GM12878 (cell line): Measurements from ENCODE around the gene SH3D19. TPM values are rescaled to one million over a fixed set of nuclear protein-coding genes. Genes with fewer than 3 reads are reported as not detected.

ENCODE experiments used
- ATAC-seq: fragments of 200-7000 bp; cut with Tn5 transposase; 3 replicates; pipeline ENCODE4 v1.9.1; 2020; ENCODE audit warnings: mild to moderate bottlenecking, moderate library complexity
- BruUV-seq: library from RNA; stranded (reverse); fragments of 400-500 nt; replicated peaks from 2 replicates; lab custom pipeline; 2021; lab: Mats Ljungman, UMichigan
- CTCF ChIA-PET: fragments of 300-600 bp; sonication (Branson Sonifier 250); formaldehyde crosslinking; extraction: SDS; loops from one replicate; lab custom pipeline; 2021; ENCODE audit warnings: inconsistent platforms; lab: Yijun Ruan, JAX
- POLR2A ChIA-PET: fragments of 350-600 bp; formaldehyde crosslinking; extraction: SDS; loops from one replicate; lab custom pipeline; 2021; ENCODE audit warnings: inconsistent platforms; lab: Charles Lee
- RAD21 ChIA-PET: fragments of 300-600 bp; sonication (Branson Sonifier 250); formaldehyde crosslinking; loops from one replicate; lab custom pipeline; 2023; ENCODE audit warnings: antibody characterized with exemption; ENCODE audit not compliant: unreplicated experiment; lab: Charles Lee
- SMC1A ChIA-PET: fragments of 300-600 bp; sonication (Branson Sonifier 250); formaldehyde crosslinking; loops from one replicate; lab custom pipeline; 2023; ENCODE audit not compliant: unreplicated experiment, uncharacterized antibody; lab: Charles Lee
- DNase-seq: peaks from one replicate; pipeline ENCODE4 v3.0.0-alpha.2; 2011; ENCODE audit warnings: low read depth, low spot score
- FAIRE-seq: peaks from 3 replicates; lab custom pipeline; 2011; peaks lifted over from hg19 to GRCh38; lab: Jason Lieb, UNC
- H2AFZ ChIP-seq: 2 replicates; pipeline ENCODE4 v1.6.0; 2011; ENCODE audit warnings: low read depth, low read length, control low read depth; ENCODE audit not compliant: control insufficient read depth
- H3K27ac ChIP-seq: 2 replicates; pipeline ENCODE4 v1.5.1; 2011; ENCODE audit warnings: control low read depth; ENCODE audit not compliant: control insufficient read depth, insufficient read depth
- H3K27me3 ChIP-seq, 2 experiments: replicated peaks in 1 of 2; 2 replicates each; pipeline versions ENCODE4 v1.6.0 to v1.6.1; 2011; ENCODE audit warnings: low read length in 1 of 2; ENCODE audit not compliant: control insufficient read depth in 2 of 2, insufficient read depth in 2 of 2
- H3K36me3 ChIP-seq, 2 experiments: 2 replicates each; pipeline ENCODE4 v1.5.1; 2011; ENCODE audit warnings: low read length in 1 of 2; ENCODE audit not compliant: control insufficient read depth in 2 of 2, insufficient read depth in 2 of 2
- H3K4me1 ChIP-seq: 2 replicates; pipeline ENCODE4 v1.6.1; 2011; ENCODE audit warnings: mild to moderate bottlenecking, low read length, moderate library complexity, mixed read lengths; ENCODE audit not compliant: control insufficient read depth, insufficient read depth
- H3K4me2 ChIP-seq: 2 replicates; pipeline ENCODE4 v1.6.0; 2011; ENCODE audit warnings: control low read depth; ENCODE audit not compliant: control insufficient read depth, insufficient read depth
- H3K4me3 ChIP-seq: fragments of 200-600 bp; sonication (generic); 2 replicates; pipeline ENCODE4 v1.5.1; 2016
- H3K79me2 ChIP-seq: 2 replicates; pipeline ENCODE4 v1.6.0; 2011; ENCODE audit warnings: low read length; ENCODE audit not compliant: control insufficient read depth, insufficient read depth
- H3K9ac ChIP-seq: 2 replicates; pipeline ENCODE4 v1.8.0; 2011; ENCODE audit warnings: low read length, control low read depth, mixed read lengths; ENCODE audit not compliant: control insufficient read depth, insufficient read depth
- H3K9me3 ChIP-seq: replicated peaks from 3 replicates; pipeline ENCODE4 v1.5.1; 2011; ENCODE audit warnings: mild to moderate bottlenecking, low read length; ENCODE audit not compliant: control insufficient read depth, insufficient read depth
- H4K20me1 ChIP-seq: 2 replicates; pipeline ENCODE4 v1.6.0; 2011; ENCODE audit not compliant: control insufficient read depth, insufficient read depth
- EP300 ChIP-seq, 2 experiments: fragments of 150-350 bp in 1 of 2; IDR thresholded peaks; 2 replicates each; pipeline ENCODE4 v1.6.1; 2011 to 2012; ENCODE audit warnings: low read depth in 2 of 2, low read length in 2 of 2, borderline replicate concordance in 1 of 2, improper control_type of control experiment in 1 of 2, inconsistent platforms in 1 of 2; ENCODE audit not compliant: control insufficient read depth in 1 of 2
- HDAC6 ChIP-seq: fragments of 200-600 bp; sonication (generic); IDR thresholded peaks from one replicate; pipeline ENCODE4 v1.8.0; 2017; ENCODE audit warnings: antibody characterized with exemption; ENCODE audit not compliant: unreplicated experiment
- IRF4 ChIP-seq: IDR thresholded peaks from 2 replicates; pipeline ENCODE4 v1.6.1; 2011; ENCODE audit warnings: low read depth, low read length
- PBX3 ChIP-seq: IDR thresholded peaks from 2 replicates; pipeline ENCODE4 v1.6.1; 2011; ENCODE audit warnings: mild to moderate bottlenecking, low read depth, low read length, moderate library complexity; ENCODE audit not compliant: insufficient replicate concordance
- PML ChIP-seq: IDR thresholded peaks from 2 replicates; pipeline ENCODE4 v1.6.1; 2012; ENCODE audit warnings: low read length, inconsistent platforms
- POU2F2 ChIP-seq: IDR thresholded peaks from 3 replicates; pipeline ENCODE4 v1.6.1; 2011; ENCODE audit warnings: low read depth, mild to moderate bottlenecking, low read length, borderline replicate concordance
- SPI1 ChIP-seq: IDR thresholded peaks from 2 replicates; pipeline ENCODE4 v1.6.1; 2011; ENCODE audit warnings: low read depth, mild to moderate bottlenecking, low read length, moderate library complexity, borderline replicate concordance; ENCODE audit not compliant: insufficient read depth
- TAF1 ChIP-seq: IDR thresholded peaks from 2 replicates; pipeline ENCODE4 v1.6.1; 2011; ENCODE audit warnings: mild to moderate bottlenecking, low read depth, low read length, borderline replicate concordance
- TARDBP ChIP-seq: IDR thresholded peaks from 2 replicates; pipeline ENCODE4 v1.6.1; 2016; ENCODE audit warnings: borderline replicate concordance
- WRNIP1 ChIP-seq: IDR thresholded peaks from 2 replicates; pipeline ENCODE4 v1.6.1; 2011; ENCODE audit warnings: low read depth, low read length, improper control_type of control experiment, borderline replicate concordance
- YBX1 ChIP-seq: fragments of 450-650 bp; IDR thresholded peaks from 2 replicates; pipeline ENCODE4 v1.6.1; 2016; ENCODE audit warnings: antibody characterized with exemption
- YY1 ChIP-seq: IDR thresholded peaks from 2 replicates; pipeline ENCODE4 v1.6.1; 2011; ENCODE audit warnings: low read depth, mild to moderate bottlenecking, low read length
- ZNF384 ChIP-seq: IDR thresholded peaks from 2 replicates; pipeline ENCODE4 v1.6.1; 2012; ENCODE audit warnings: low read depth, mild to moderate bottlenecking, low read length, improper control_type of control experiment, borderline replicate concordance
- WGBS: methylation state at CpG from one replicate; pipeline ENCODE4 v1.1.6; 2016; ENCODE audit warnings: low lambda C conversion rate; ENCODE audit not compliant: insufficient replicate concordance, insufficient coverage; ENCODE audit errors: missing lambda C conversion rate; 5-methylcytosine and 5-hydroxymethylcytosine counted together
- in situ Hi-C: fragments of 300-500 bp; cut with MboI; formaldehyde crosslinking; loops from 9 replicates; pipeline ENCODE4 v1.14.3; 2018; ENCODE audit warnings: mixed read lengths
- intact Hi-C: fragments of 100-400 bp; cut with micrococcal nuclease; formaldehyde crosslinking; loops from one replicate; pipeline ENCODE4 v1.14.2; 2022; ENCODE audit not compliant: unreplicated experiment
- polyA plus RNA-seq, 11 experiments: library from polyadenylated mRNA; depleted of rRNA in 4 of 11; unstranded in 6 of 11; stranded (reverse) in 5 of 11; fragments of >200 nt; fragmentation: Nextera tagmentation in 4 of 11; fragmentation: Illumina TruSeq in 1 of 11; extraction: Ambion mirVana in 4 of 11; extraction: Trizol in 1 of 11; gene quantifications; 1 replicate in 1 of 11; 2 replicates in 10 of 11; pipeline versions ENCODE4 v1.2.1 to v1.2.3, GENCODE V29; 2011 to 2016; ENCODE audit warnings: inconsistent platforms in 2 of 11, missing spikeins in 2 of 11, low read depth in 1 of 11
- total RNA-seq, 4 experiments: library from RNA; depleted of rRNA in 3 of 4; stranded (reverse); fragments of >200 nt in 3 of 4; fragmentation: Illumina TruSeq in 1 of 4; extraction: Trizol in 1 of 4; gene quantifications; 2 replicates each; pipeline versions ENCODE4 v1.2.1 to v1.2.3, GENCODE V29; 2013 to 2021
- TF ChIP-seq, protein P1 (sequence below): fragments of 450-650 bp; formaldehyde crosslinking; IDR thresholded peaks from 2 replicates; pipeline ENCODE4 v1.4.0; 2020; ENCODE audit warnings: mild to moderate bottlenecking, moderate library complexity
- TF ChIP-seq, protein P2 (sequence below): fragments of 450-650 bp; IDR thresholded peaks from 2 replicates; pipeline ENCODE4 v1.6.1; 2017; ENCODE audit warnings: mild to moderate bottlenecking
- TF ChIP-seq, protein P3 (sequence below): fragments of 450-650 bp; IDR thresholded peaks from 2 replicates; pipeline ENCODE4 v1.6.1; 2017; ENCODE audit warnings: mild to moderate bottlenecking, low read depth, inconsistent platforms; ENCODE audit not compliant: poor library complexity, severe bottlenecking

The SH3D19 gene
- total and polyA plus RNA-seq, 10 of the 15 experiments (the other 5 are each of a cell fraction or from before 2014, with no cell fraction given), result 0.03 to 6.9 (median 0.33) TPM; not detected in 3

GRCh38 chr4:151174784-151175183, 150.6 kb downstream of the SH3D19 start:
- no TSS peak for BruUV-seq
- Histone ChIP-seq H3K4me2 (no peak overlapping the region), H3K27ac (no peak overlapping the region), H3K9ac (no peak overlapping the region), H3K9me3 (no peaks in the 10 kb centered on the region), H3K4me1 (no peaks in the 10 kb centered on the region), H4K20me1 (no peaks in the 10 kb centered on the region), H3K4me3 (no peak overlapping the region), H2AFZ (no peak overlapping the region), H3K36me3 (no peaks in the 10 kb centered on the region), H3K27me3 (no peaks in the 10 kb centered on the region; a peak in 1 of 4 replicates), H3K79me2 (no peaks in the 10 kb centered on the region)
- ChIA-PET CTCF (no interaction called here), SMC1A (interaction anchor here (1.4 kb wide), 1 partner anchor 48 kb away, joined by 3 read pairs; no protein-coding TSS in a partner anchor), RAD21 (no interaction called here), POLR2A (no interaction called here)
- TF ChIP-seq HDAC6 (no peak), YBX1 (no peak), ZNF384 (no peak), TAF1 (no peak), POU2F2 (no peak), IRF4 (no peak), WRNIP1 (no peak), SPI1 (no peak), YY1 (no peak), EP300 (IDR thresholded peaks at IDR 0.05; ENCODE audit: borderline replicate concordance in 1 of 2, control insufficient read depth in 1 of 2, low read depth in 2 of 2, low read length in 2 of 2) (no peak), PBX3 (no peak), TARDBP (no peak), PML (no peak)
- TF ChIP-seq, protein P1, sequence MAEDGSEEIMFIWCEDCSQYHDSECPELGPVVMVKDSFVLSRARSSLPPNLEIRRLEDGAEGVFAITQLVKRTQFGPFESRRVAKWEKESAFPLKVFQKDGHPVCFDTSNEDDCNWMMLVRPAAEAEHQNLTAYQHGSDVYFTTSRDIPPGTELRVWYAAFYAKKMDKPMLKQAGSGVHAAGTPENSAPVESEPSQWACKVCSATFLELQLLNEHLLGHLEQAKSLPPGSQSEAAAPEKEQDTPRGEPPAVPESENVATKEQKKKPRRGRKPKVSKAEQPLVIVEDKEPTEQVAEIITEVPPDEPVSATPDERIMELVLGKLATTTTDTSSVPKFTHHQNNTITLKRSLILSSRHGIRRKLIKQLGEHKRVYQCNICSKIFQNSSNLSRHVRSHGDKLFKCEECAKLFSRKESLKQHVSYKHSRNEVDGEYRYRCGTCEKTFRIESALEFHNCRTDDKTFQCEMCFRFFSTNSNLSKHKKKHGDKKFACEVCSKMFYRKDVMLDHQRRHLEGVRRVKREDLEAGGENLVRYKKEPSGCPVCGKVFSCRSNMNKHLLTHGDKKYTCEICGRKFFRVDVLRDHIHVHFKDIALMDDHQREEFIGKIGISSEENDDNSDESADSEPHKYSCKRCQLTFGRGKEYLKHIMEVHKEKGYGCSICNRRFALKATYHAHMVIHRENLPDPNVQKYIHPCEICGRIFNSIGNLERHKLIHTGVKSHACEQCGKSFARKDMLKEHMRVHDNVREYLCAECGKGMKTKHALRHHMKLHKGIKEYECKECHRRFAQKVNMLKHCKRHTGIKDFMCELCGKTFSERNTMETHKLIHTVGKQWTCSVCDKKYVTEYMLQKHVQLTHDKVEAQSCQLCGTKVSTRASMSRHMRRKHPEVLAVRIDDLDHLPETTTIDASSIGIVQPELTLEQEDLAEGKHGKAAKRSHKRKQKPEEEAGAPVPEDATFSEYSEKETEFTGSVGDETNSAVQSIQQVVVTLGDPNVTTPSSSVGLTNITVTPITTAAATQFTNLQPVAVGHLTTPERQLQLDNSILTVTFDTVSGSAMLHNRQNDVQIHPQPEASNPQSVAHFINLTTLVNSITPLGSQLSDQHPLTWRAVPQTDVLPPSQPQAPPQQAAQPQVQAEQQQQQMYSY (CRISPR knock-in tag), result no peak
- TF ChIP-seq, protein P2, sequence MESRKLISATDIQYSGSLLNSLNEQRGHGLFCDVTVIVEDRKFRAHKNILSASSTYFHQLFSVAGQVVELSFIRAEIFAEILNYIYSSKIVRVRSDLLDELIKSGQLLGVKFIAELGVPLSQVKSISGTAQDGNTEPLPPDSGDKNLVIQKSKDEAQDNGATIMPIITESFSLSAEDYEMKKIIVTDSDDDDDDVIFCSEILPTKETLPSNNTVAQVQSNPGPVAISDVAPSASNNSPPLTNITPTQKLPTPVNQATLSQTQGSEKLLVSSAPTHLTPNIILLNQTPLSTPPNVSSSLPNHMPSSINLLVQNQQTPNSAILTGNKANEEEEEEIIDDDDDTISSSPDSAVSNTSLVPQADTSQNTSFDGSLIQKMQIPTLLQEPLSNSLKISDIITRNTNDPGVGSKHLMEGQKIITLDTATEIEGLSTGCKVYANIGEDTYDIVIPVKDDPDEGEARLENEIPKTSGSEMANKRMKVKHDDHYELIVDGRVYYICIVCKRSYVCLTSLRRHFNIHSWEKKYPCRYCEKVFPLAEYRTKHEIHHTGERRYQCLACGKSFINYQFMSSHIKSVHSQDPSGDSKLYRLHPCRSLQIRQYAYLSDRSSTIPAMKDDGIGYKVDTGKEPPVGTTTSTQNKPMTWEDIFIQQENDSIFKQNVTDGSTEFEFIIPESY, result no peak
- TF ChIP-seq, protein P3, sequence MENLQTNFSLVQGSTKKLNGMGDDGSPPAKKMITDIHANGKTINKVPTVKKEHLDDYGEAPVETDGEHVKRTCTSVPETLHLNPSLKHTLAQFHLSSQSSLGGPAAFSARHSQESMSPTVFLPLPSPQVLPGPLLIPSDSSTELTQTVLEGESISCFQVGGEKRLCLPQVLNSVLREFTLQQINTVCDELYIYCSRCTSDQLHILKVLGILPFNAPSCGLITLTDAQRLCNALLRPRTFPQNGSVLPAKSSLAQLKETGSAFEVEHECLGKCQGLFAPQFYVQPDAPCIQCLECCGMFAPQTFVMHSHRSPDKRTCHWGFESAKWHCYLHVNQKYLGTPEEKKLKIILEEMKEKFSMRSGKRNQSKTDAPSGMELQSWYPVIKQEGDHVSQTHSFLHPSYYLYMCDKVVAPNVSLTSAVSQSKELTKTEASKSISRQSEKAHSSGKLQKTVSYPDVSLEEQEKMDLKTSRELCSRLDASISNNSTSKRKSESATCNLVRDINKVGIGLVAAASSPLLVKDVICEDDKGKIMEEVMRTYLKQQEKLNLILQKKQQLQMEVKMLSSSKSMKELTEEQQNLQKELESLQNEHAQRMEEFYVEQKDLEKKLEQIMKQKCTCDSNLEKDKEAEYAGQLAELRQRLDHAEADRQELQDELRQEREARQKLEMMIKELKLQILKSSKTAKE, result no peak
- DNase-seq, result no peak
- 54% methylated on average over 7 of the region's 7 CpGs for WGBS
- FAIRE-seq, result no peak
- intact Hi-C loops, result no loop called here
- in situ Hi-C loops, result no loop called here
- no peak for ATAC-seq
